ENCODE data around the gene ALS2CL. TPM values are rescaled to one million over a fixed set of nuclear protein-coding genes. Genes with fewer than 3 reads are reported as not detected.

Gene ALS2CL
- total and polyA plus RNA-seq, 10 of the 15 experiments (the other 5 are each of a cell fraction or from before 2014, with no cell fraction given), result 0.01 to 0.05 TPM; not detected in 8

- POLR2A ChIA-PET, result no interaction called here
- no peak for DNase-seq (ENCODE audit: low read depth, low spot score)
- CTCF ChIA-PET, result no interaction called here
- H2AFZ ChIP-seq (ENCODE audit: control insufficient read depth, low read depth, low read length), result no peak overlapping the region
- no peaks in the 10 kb centered on the region for H3K79me2 ChIP-seq (ENCODE audit: control insufficient read depth, insufficient read depth, low read length)
- TF ChIP-seq CEBPZ (IDR thresholded peaks at IDR 0.05; ENCODE audit: low read depth, low read length), result no peak
- TF ChIP-seq EED (IDR thresholded peaks at IDR 0.05; ENCODE audit: low read depth), result no peak
- no peak for TF ChIP-seq NR2C1 (IDR thresholded peaks at IDR 0.05)
- no peak for TF ChIP-seq MTA3 (IDR thresholded peaks at IDR 0.05; ENCODE audit: borderline replicate concordance, low read length)
- no peak for TF ChIP-seq CUX1 (IDR thresholded peaks at IDR 0.05; ENCODE audit: insufficient replicate concordance, low read depth, low read length)
- TF ChIP-seq IKZF1 (conservative IDR thresholded peaks at IDR 0.05), result no peak
- TF ChIP-seq TCF12 (IDR thresholded peaks at IDR 0.05; ENCODE audit: low read depth, low read length), result no peak
- TF ChIP-seq TAF1 (IDR thresholded peaks at IDR 0.05; ENCODE audit: borderline replicate concordance, low read depth, low read length), result no peak
- no peak for TF ChIP-seq STAT1 (conservative IDR thresholded peaks at IDR 0.05)
- TF ChIP-seq CREM (IDR thresholded peaks at IDR 0.05; ENCODE audit: low read depth), result no peak
- TF ChIP-seq PRDM15 (CRISPR knock-in tag; IDR thresholded peaks at IDR 0.05), result no peak
- intact Hi-C loops (cut with micrococcal nuclease; ENCODE audit: unreplicated experiment), result no loop called here
- SMC1A ChIA-PET (ENCODE audit: uncharacterized antibody, unreplicated experiment), result no interaction called here
- WGBS (ENCODE audit: insufficient coverage, insufficient replicate concordance, low lambda C conversion rate, missing lambda C conversion rate), result 44% methylated on average over 10 of the region's 10 CpGs
- no peaks in the 10 kb centered on the region for H4K20me1 ChIP-seq (ENCODE audit: control insufficient read depth, insufficient read depth)
- H3K9me3 ChIP-seq (replicated peaks; ENCODE audit: control insufficient read depth, insufficient read depth, low read length), result no peaks in the 10 kb centered on the region
- H3K9ac ChIP-seq (ENCODE audit: control insufficient read depth, insufficient read depth, low read length), result no peak overlapping the region
- no peaks in the 10 kb centered on the region for H3K4me1 ChIP-seq (ENCODE audit: control insufficient read depth, insufficient read depth, low read length)
- no peak for ATAC-seq
- RAD21 ChIA-PET (ENCODE audit: unreplicated experiment), result no interaction called here
- no peak overlapping the region for H3K4me2 ChIP-seq (ENCODE audit: control insufficient read depth, insufficient read depth)
- BruUV-seq (replicated peaks), result no TSS peak
- in situ Hi-C loops (cut with MboI), result no loop called here
- no peaks in the 10 kb centered on the region for H3K36me3 ChIP-seq (ENCODE audit: control insufficient read depth in 2 of 2, insufficient read depth in 2 of 2, low read length in 1 of 2)
- no peaks in the 10 kb centered on the region for H3K27me3 ChIP-seq (replicated peaks in 1 of 2; ENCODE audit: control insufficient read depth in 2 of 2, insufficient read depth in 2 of 2, low read length in 1 of 2)
- FAIRE-seq, result no peak
- H3K4me3 ChIP-seq, result no peak overlapping the region
- no peak overlapping the region for H3K27ac ChIP-seq (ENCODE audit: control insufficient read depth, insufficient read depth)
Observed at GRCh38 chr3:46681387-46681786, 12.1 kb downstream of the ALS2CL start.
